ENCODE data around the gene LRRC4C. TPM values are rescaled to one million over a fixed set of nuclear protein-coding genes. Genes with fewer than 3 reads are reported as not detected.

The LRRC4C gene
- not detected in 2 replicates for total RNA-seq (2022)
- Bru-seq, nascent RNA, result percentile 1 among the genes with signal in this experiment
- percentile 0 among the genes with signal in this experiment for BruChase-seq, experiment 1, labeled RNA remaining after a 6-hour chase
- percentile 0 among the genes with signal in this experiment for BruChase-seq, experiment 2, labeled RNA remaining after a 2-hour chase
- long read RNA-seq, result 0 reads

DNA sequence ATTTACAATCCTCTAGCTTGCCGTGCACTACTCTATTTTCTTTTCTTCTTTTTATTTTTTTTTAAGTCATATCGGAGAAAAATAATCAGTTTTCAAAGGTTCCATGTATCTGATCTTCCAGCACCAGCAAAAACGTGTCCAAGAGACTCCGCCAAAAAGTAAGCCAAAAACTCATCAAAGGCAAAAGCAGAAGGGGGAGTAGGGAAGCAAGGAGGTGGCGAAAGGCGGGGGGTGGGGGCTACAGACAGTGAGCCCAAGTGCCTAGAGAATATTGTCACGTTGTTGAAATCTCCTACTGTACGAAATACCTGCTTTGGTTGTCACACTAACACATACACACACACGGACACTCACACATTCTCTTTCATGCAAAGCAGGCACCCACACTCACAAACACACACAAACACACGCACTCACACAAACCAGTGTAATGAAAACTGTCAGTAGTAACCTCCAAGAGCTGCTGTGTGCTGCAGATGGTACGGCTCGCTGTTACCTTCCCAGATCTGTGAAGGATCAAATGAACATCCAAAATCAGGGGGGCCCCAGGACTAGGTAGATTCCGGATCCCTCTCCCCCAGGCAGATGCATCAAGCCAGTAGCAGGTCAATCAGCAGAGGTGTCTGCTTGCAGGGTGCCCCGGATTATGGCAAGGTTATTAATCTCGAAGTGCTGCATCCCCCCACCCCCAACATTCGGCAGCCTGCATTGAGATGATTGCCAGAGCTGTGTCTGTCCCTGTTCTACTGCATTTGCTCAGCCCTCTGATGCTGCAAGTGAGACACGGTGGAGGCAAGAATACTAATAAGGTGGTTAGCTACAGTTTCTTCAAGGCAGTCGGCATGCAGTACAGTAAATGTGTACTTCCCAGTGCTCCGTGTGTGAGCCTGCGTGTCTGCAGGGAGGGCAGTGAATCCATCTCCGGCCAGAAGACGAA lies at the start of gene LRRC4C:
Gene LRRC4C (minus strand): TSS at position 188 of the 937 bp plus-strand sequence.
- no peak within 1 kb of the TSS for H3K4me3 Mint-ChIP-seq (ENCODE audit: low read depth, unreplicated experiment)
- CTCF ChIA-PET, result no interaction called here
- H3K27ac Mint-ChIP-seq (ENCODE audit: unreplicated experiment), result no peak within 1 kb of the TSS
- peaks cover 4% of the 10 kb centered on the region for H3K36me3 Mint-ChIP-seq (ENCODE audit: insufficient read depth, unreplicated experiment)
- H3K4me1 Mint-ChIP-seq (ENCODE audit: low read depth, unreplicated experiment), result no peaks in the 10 kb centered on the region
- no peak for DNase-seq
- intact Hi-C loops (cut with micrococcal nuclease; ENCODE audit: unreplicated experiment), result no loop called here
- H3K9me3 Mint-ChIP-seq (ENCODE audit: low read depth, unreplicated experiment), result peaks cover 2% of the 10 kb centered on the region
- peaks cover 8% of the 10 kb centered on the region for H3K27me3 Mint-ChIP-seq (ENCODE audit: unreplicated experiment)
- BruUV-seq (replicated peaks), result no TSS peak
- TF ChIP-seq, protein P1, sequence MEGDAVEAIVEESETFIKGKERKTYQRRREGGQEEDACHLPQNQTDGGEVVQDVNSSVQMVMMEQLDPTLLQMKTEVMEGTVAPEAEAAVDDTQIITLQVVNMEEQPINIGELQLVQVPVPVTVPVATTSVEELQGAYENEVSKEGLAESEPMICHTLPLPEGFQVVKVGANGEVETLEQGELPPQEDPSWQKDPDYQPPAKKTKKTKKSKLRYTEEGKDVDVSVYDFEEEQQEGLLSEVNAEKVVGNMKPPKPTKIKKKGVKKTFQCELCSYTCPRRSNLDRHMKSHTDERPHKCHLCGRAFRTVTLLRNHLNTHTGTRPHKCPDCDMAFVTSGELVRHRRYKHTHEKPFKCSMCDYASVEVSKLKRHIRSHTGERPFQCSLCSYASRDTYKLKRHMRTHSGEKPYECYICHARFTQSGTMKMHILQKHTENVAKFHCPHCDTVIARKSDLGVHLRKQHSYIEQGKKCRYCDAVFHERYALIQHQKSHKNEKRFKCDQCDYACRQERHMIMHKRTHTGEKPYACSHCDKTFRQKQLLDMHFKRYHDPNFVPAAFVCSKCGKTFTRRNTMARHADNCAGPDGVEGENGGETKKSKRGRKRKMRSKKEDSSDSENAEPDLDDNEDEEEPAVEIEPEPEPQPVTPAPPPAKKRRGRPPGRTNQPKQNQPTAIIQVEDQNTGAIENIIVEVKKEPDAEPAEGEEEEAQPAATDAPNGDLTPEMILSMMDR (IDR thresholded peaks at IDR 0.05; ENCODE audit: unreplicated experiment), result no peak

DNA sequence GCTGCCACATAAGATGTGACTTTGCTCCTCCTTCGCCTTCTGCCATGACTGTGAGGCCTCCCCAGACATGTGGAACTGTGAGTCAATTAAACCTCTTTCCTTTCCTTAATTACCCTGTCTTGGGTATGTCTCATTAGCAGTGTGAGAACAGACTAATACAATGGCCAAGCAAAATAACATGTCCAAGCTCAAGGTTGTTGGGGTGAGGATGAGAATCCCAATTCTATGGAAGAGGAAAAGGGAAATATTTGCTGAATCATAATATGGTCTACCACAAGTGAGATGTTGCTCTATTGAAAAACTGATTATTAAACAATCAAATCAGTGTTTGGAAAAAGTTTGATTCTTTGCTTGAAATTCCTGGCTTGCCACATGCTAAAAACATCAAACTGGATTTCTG lies 48.7 kb upstream of the LRRC4C start:
- Mint-ChIP-seq H3K4me3 (ENCODE audit: low read depth, unreplicated experiment) (no peak overlapping the region), H3K36me3 (ENCODE audit: insufficient read depth, unreplicated experiment) (no peaks in the 10 kb centered on the region), H3K27ac (ENCODE audit: unreplicated experiment) (no peak overlapping the region), H3K4me1 (ENCODE audit: low read depth, unreplicated experiment) (no peaks in the 10 kb centered on the region), H3K9me3 (ENCODE audit: low read depth, unreplicated experiment) (peaks cover 13% of the 10 kb centered on the region), H3K27me3 (ENCODE audit: unreplicated experiment) (no peaks in the 10 kb centered on the region)
- intact Hi-C loops (cut with micrococcal nuclease; ENCODE audit: unreplicated experiment), result no loop called here
- DNase-seq, result no peak
- TF ChIP-seq, protein P1 (IDR thresholded peaks at IDR 0.05; ENCODE audit: unreplicated experiment), result no peak
- no TSS peak for BruUV-seq (replicated peaks)
- CTCF ChIA-PET, result no interaction called here

DNA sequence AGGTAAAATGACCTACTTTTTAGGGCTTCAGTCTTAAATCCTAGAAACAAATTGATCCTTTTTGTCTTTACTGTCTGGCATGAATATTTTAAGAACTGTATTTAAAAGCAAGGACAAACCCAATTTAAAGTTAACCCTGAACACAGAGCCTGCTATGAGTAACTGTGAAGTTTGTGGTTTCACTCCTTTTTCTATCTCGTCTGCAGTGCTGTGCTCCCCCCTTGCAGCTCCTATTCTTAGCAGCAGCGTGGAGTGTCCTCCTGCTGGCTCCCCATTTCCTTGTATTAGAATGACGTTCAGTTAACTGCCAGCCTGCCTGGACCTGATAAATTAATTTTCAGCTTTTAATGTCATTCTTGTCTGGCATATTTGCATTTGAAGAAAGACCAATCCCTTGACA lies 40.0 kb upstream of the LRRC4C start:
- intact Hi-C loops (cut with micrococcal nuclease; ENCODE audit: unreplicated experiment), result no loop called here
- Mint-ChIP-seq H3K27me3 (ENCODE audit: unreplicated experiment) (no peaks in the 10 kb centered on the region), H3K9me3 (ENCODE audit: low read depth, unreplicated experiment) (peaks cover 8% of the 10 kb centered on the region), H3K36me3 (ENCODE audit: insufficient read depth, unreplicated experiment) (no peaks in the 10 kb centered on the region), H3K27ac (ENCODE audit: unreplicated experiment) (no peak overlapping the region), H3K4me3 (ENCODE audit: low read depth, unreplicated experiment) (no peak overlapping the region), H3K4me1 (ENCODE audit: low read depth, unreplicated experiment) (no peaks in the 10 kb centered on the region)
- DNase-seq, result no peak
- CTCF ChIA-PET, result no interaction called here
- TF ChIP-seq, protein P1 (IDR thresholded peaks at IDR 0.05; ENCODE audit: unreplicated experiment), result no peak
- no TSS peak for BruUV-seq (replicated peaks)

DNA sequence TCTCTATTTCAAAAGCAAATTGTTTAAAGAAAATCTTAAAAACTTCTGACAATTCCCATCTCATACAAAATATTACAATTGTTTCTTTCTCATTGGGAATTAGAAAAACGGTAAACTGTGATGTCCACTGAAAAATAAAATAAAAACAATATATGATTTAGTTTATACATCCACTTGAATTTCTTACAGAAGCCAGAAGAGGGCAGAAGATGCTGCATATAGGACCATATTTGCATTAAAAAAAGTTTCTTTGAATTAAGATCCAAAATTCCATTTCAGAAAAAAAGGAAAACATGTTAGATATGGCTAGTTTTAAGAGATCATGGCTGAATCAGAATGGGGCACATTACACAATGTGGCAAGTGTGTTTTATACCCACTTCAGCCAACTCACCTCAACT lies 39.3 kb upstream of the LRRC4C start:
- no peak for DNase-seq
- intact Hi-C loops (cut with micrococcal nuclease; ENCODE audit: unreplicated experiment), result no loop called here
- CTCF ChIA-PET, result no interaction called here
- no peaks in the 10 kb centered on the region for H3K27me3 Mint-ChIP-seq (ENCODE audit: unreplicated experiment)
- H3K4me3 Mint-ChIP-seq (ENCODE audit: low read depth, unreplicated experiment), result no peak overlapping the region
- H3K9me3 Mint-ChIP-seq (ENCODE audit: low read depth, unreplicated experiment), result peaks cover 8% of the 10 kb centered on the region
- H3K36me3 Mint-ChIP-seq (ENCODE audit: insufficient read depth, unreplicated experiment), result no peaks in the 10 kb centered on the region
- TF ChIP-seq, protein P1 (IDR thresholded peaks at IDR 0.05; ENCODE audit: unreplicated experiment), result no peak
- no TSS peak for BruUV-seq (replicated peaks)
- no peaks in the 10 kb centered on the region for H3K4me1 Mint-ChIP-seq (ENCODE audit: low read depth, unreplicated experiment)
- no peak overlapping the region for H3K27ac Mint-ChIP-seq (ENCODE audit: unreplicated experiment)
